ENCODE results near the gene MED25. TPM values are rescaled to one million over a fixed set of nuclear protein-coding genes. Genes with fewer than 3 reads are reported as not detected.

The MED25 gene
- 20.5 and 22.1 TPM in 2 replicates for total RNA-seq

DNA sequence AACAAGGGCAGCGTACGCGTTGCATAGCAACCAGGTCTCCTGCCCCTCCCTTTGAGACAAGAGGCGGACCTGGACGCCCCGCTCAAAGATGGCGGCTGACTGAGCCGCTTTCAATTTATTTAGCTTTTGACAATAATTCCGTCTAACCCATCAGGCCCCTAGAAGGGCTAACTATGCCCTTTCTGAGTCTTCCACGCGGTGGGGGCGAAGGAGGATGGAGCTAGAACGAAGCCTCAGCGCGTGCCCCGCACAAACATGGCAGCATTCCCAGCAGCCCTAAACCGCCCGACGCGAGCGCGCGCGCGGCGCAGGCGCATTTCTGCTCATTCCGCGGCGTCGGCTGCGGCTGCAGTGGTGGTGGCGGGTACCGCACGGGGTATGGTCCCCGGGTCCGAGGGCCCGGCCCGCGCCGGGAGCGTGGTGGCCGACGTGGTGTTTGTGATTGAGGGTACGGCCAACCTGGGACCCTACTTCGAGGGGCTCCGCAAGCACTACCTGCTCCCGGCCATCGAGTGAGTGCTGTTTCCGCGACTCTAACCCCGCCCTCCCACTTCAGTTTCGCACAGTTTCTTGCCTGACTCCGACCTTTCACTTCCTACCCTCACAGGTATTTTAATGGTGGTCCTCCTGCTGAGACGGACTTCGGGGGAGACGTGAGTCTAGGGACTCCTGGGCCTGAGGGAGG is at the start of gene MED25:
Gene MED25, plus strand, starts transcription at position 326 of the 685 bp plus-strand sequence. Its CDS starts 53 bp downstream, at position 379.

DNA sequence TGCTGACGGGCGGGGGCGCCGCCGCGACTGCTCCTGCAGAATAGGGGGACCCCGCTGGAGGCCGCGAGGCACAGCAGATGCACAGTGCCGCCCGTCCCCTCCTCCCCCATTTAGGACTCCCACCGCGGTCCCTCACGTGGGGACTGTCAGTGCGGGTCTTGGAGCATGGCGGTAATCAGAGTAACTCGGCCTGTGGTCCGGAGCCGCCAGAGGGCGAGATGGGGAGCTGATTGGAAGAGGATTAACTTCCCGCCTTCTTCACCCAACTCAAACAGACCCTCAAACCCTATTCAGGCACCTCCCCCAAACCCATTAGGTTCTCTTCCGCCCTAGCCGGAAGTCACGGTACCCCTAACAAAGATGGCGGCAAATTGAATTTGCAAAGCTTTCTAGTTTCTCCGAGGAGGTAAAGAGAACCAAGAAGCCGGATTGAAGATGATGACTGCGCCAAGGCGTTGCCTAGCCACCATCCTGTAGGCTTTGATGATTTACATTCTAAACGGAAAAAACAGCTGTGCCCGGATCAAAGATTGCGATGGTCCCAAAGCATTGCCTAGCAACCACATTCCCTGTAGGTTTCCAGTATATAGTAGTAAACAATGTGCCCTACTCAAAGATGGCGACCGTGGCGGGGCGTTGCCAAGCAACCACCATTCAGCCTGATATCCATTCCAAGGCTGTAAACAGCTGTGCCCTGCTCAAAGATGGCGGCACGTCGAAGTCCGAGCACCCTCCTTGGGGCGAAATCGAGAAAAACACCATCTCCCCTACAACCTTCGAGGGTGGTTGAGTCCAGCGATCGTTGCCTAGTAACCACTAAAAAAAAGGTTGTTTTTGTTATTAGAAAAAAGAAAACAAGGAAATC is 4.9 kb upstream of the MED25 start, which contains the start of gene FUZ:
Gene FUZ, minus strand, starts transcription at position 296 of the 865 bp plus-strand sequence. Its CDS starts 186 bp downstream, at position 110.

DNA sequence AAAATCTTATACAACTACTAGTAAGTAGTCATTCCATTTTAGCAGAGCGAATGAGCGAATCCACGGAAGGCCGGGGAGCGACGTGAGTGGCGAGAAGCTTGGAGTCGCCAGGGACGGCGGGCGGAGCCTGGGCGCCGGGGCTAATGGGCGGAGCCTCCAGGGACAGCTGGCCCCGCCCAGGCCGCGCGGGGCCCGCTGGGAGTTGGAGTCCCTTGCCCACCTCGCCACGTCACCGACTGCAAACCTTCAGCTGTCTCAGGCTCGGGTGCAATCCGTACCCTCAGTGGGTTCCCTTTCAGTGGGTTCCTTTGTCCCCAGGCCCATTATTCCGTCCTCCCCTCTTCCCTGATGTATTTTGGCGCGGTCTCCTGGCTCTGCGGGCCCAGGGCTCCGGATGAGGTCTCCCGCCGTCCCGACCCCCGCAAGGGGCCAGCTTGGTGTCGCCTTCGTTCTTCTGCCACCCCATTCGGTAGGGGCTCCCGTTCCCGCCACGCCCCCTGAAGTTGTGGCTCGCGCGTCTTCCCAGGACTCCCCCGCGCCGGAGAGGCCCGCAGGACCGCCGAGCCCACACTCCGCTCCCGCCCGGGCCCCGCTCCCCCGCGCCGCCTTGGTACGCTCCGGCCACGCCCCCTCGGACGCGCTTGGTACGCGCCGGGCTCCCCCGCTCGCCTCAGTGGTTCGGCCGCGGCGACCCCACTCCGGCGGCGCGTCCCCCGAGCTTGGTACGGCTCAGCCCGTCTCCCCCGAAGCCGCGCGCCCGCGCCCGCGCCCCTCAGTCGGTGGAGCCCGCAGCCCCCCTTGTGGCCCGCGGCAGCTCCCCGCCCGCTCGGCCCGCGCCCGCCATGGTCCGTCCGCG is 32.6 kb downstream of the MED25 start, which contains the start of gene PTOV1:
Gene PTOV1, plus strand, starts transcription at position 673 of the 856 bp plus-strand sequence.

DNA sequence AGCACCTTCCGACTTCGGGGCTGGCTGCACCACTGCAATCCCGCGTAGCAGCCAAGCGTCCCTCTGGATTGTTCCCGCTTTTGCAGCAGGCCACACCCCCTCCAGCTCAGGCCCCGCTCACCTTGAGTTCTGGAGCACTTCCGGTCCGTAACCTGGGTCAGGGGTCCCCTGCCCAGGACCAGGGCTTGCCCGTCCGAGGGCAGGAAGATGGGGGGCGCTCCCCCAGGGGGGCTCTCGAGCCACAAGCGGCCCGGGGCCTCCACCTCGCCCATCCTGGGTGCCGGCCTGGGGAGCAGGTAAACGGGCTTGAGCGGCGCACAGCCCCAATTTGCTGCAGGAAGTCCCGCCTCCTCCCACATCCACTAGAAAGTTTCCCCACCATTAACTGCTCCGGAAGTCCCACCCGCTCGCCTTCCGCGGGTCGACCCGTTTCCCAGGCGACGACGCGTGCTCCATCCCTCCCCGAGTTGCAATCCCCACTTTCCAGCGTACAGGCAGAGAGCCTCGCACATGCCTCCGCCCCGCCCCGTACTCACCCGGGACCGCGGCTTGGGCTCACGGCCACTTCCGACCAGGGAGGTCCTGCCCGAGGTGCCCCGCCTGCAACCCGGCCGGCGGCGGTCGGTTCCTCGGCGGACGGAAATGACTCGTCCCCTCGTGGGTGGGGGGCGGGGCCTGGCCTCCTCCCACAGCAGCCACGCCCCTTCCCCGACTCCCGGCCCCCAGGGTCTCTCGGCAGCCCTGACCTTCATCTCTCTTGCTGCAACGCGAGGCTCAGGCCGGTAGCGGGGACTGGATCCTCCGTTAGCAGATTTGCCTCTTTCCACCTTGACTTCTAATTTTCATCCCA is 49.1 kb downstream of the MED25 start, which contains the start of gene PNKP:
Gene PNKP, minus strand, starts transcription at position 644 of the 850 bp plus-strand sequence. Its CDS starts 372 bp downstream, at position 272.

DNA sequence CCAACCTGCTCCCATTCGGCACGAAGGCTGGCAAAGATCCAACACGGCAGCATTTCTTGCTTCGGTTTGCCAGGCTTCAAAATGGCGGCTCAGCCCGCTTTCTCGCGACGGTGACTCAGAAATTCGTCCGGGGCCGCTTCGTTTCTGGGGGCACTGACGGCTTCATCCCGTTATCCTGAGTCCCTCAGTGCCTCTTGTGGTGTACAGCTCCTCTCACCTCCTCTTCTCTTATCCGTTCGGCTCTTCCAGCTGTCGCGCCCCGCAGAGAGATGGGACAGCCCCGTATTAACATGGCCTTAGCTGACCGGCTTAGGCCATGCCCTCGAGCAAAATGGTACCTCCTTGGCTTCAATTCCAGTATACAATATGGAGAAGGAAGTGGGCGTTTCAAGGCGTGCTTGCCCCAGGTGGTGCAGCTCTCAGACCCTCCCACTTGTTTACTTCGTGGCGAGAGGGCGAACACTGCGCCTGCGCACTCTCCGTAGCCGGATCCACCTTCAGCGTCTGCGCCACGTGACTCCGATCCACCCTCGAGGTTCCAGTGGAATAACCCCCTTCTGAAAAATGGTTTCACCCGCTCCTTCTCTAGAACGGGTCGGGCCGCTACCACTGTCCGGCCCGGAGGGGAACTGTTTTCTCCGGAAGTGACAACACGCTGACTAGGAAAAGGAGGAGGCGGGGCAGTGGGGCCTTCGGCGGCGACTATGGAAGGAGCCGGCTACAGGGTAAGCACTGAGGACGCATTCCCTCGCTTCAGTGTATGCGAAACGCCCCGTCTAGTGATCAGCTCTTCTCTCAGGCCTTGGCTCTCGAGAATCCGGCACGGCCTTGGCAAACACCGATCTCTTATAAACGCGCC is 59.2 kb downstream of the MED25 start, which contains the start of the genes AKT1S1 and TBC1D17:
Gene AKT1S1, minus strand, starts transcription at position 336 of the 859 bp plus-strand sequence. CDS start 4,060 bp downstream, outside the sequence.
Gene TBC1D17, plus strand, starts transcription at position 683 of the 859 bp plus-strand sequence. Its CDS starts 22 bp downstream, at position 705.

Other genes starting within 250 kb of the MED25 start
- 48.8 and 54.8 TPM in 2 replicates for gene NOSIP, start 237.7 kb upstream of the MED25 start, total RNA-seq
- 0.29 and 3.6 TPM in 2 replicates for gene PRRG2, start 237.0 kb upstream of the MED25 start, total RNA-seq
- 11.5 and 12.4 TPM in 2 replicates for gene PRR12, start 227.1 kb upstream of the MED25 start, total RNA-seq
- 68.3 and 79.6 TPM in 2 replicates for gene RRAS, start 178.1 kb upstream of the MED25 start, total RNA-seq
- 34.4 and 36.1 TPM in 2 replicates for gene SCAF1, start 176.1 kb upstream of the MED25 start, total RNA-seq
- 32.6 and 65.3 TPM in 2 replicates for gene IRF3, start 152.4 kb upstream of the MED25 start, total RNA-seq
- gene BCL2L12, start 152.4 kb upstream of the MED25 start, total RNA-seq = 3.8 and 4.4 TPM in 2 replicates
- gene PRMT1, start 141.0 kb upstream of the MED25 start, total RNA-seq = 117 and 145 TPM in 2 replicates
- not detected in 2 replicates for gene ADM5, start 128.7 kb upstream of the MED25 start, total RNA-seq
- 3.7 and 11.4 TPM in 2 replicates for gene CPT1C, start 127.2 kb upstream of the MED25 start, total RNA-seq
- gene TSKS, start 55.0 kb upstream of the MED25 start, total RNA-seq = 0.25 and 1.1 TPM in 2 replicates
- gene AP2A1, start 51.3 kb upstream of the MED25 start, total RNA-seq = 197 and 215 TPM in 2 replicates
- gene FUZ, start 5.0 kb upstream of the MED25 start, total RNA-seq = 20.1 and 24.3 TPM in 2 replicates
- 69.8 and 71.9 TPM in 2 replicates for gene PTOV1, start 32.9 kb downstream of the MED25 start, total RNA-seq
- 27.2 and 28.0 TPM in 2 replicates for gene PNKP, start 49.3 kb downstream of the MED25 start, total RNA-seq
- 31.9 and 36.6 TPM in 2 replicates for gene AKT1S1, start 59.1 kb downstream of the MED25 start, total RNA-seq
- 26.2 and 26.6 TPM in 2 replicates for gene TBC1D17, start 59.4 kb downstream of the MED25 start, total RNA-seq
- 0.20 TPM in 1 of 2 replicates, not detected in the other for gene IL4I1, start 78.6 kb downstream of the MED25 start, total RNA-seq
- 8.7 and 12.3 TPM in 2 replicates for gene ATF5, start 110.9 kb downstream of the MED25 start, total RNA-seq
- gene NUP62, start 111.2 kb downstream of the MED25 start, total RNA-seq = 21.0 and 25.6 TPM in 2 replicates
- gene SIGLEC11, start 142.9 kb downstream of the MED25 start, total RNA-seq = not detected in 2 replicates
- 19.2 and 20.8 TPM in 2 replicates for gene VRK3, start 207.1 kb downstream of the MED25 start, total RNA-seq
- gene ZNF473, start 207.7 kb downstream of the MED25 start, total RNA-seq = 6.8 and 10.6 TPM in 2 replicates